DND-41 (cell line): ENCODE measurements around the gene N4BP2.

Experiments
- ATAC-seq: fragments of 200-7000 bp; cut with Tn5 transposase; 3 replicates; pipeline ENCODE4 v1.9.1; 2021; ENCODE audit warnings: low read depth; ENCODE audit not compliant: insufficient read depth
- DNase-seq: peaks from one replicate; pipeline ENCODE4 v3.0.0-alpha.2; 2020
- H2AFZ ChIP-seq: 2 replicates; pipeline ENCODE4 v1.6.0; 2012; ENCODE audit warnings: low read depth, low read length
- H3K27ac ChIP-seq: 2 replicates; pipeline ENCODE4 v1.5.1; 2012; ENCODE audit warnings: low read length, inconsistent platforms
- H3K27me3 ChIP-seq: fragments of 200-600 bp; sonication (generic); 2 replicates; pipeline ENCODE4 v1.6.0; 2012; ENCODE audit warnings: low read length, mild to moderate bottlenecking, inconsistent platforms; ENCODE audit not compliant: insufficient read depth, poor library complexity
- H3K36me3 ChIP-seq: 2 replicates; pipeline ENCODE4 v1.5.1; 2012; ENCODE audit warnings: low read length, inconsistent platforms; ENCODE audit not compliant: insufficient read depth
- H3K4me1 ChIP-seq: 2 replicates; pipeline ENCODE4 v1.5.1; 2012; ENCODE audit warnings: mild to moderate bottlenecking, low read length; ENCODE audit not compliant: insufficient read depth
- H3K4me2 ChIP-seq: 2 replicates; pipeline ENCODE4 v1.6.0; 2012; ENCODE audit warnings: mild to moderate bottlenecking, moderate library complexity, low read length, inconsistent platforms; ENCODE audit not compliant: insufficient read depth
- H3K4me3 ChIP-seq, 2 experiments: fragments of 200-600 bp in 1 of 2; shearing (Covaris generic) in 1 of 2; 2 replicates each; pipeline ENCODE4 v1.5.1; 2012 to 2016; ENCODE audit warnings: inconsistent platforms in 2 of 2, low read length in 2 of 2, mild to moderate bottlenecking in 2 of 2, low read depth in 1 of 2, moderate library complexity in 1 of 2
- H3K79me2 ChIP-seq: 2 replicates; pipeline ENCODE4 v1.6.0; 2012; ENCODE audit warnings: low read length, inconsistent platforms; ENCODE audit not compliant: insufficient read depth
- H3K9ac ChIP-seq: 2 replicates; pipeline ENCODE4 v1.6.0; 2012; ENCODE audit warnings: low read depth, mild to moderate bottlenecking, inconsistent platforms, low read length, moderate library complexity
- H3K9me3 ChIP-seq: 2 replicates; pipeline ENCODE4 v1.5.1; 2012; ENCODE audit warnings: low read length, moderate library complexity, mild to moderate bottlenecking, inconsistent platforms; ENCODE audit not compliant: insufficient read depth, severe bottlenecking
- H4K20me1 ChIP-seq: 2 replicates; pipeline ENCODE4 v1.6.0; 2012; ENCODE audit warnings: low read length; ENCODE audit not compliant: insufficient read depth
- EZH2 ChIP-seq: IDR thresholded peaks from 3 replicates; pipeline ENCODE4 v1.6.1; 2012; ENCODE audit warnings: borderline replicate concordance, low read depth, mild to moderate bottlenecking, moderate library complexity, low read length, inconsistent platforms; ENCODE audit not compliant: severe bottlenecking
- TF ChIP-seq, protein P1 (sequence below): IDR thresholded peaks from 2 replicates; pipeline ENCODE4 v1.5.1; 2012; ENCODE audit warnings: borderline replicate concordance, low read length, moderate library complexity, mild to moderate bottlenecking; ENCODE audit not compliant: poor library complexity, severe bottlenecking; ENCODE audit errors: extremely low read depth

Gene N4BP2

GRCh38 chr4:40195182-40196177 lies 138.8 kb downstream of the N4BP2 start:
- peak overlapping the region; percentile 86 for H3K9ac ChIP-seq
- H3K36me3 ChIP-seq: peaks cover 18% of the 10 kb centered on the region
- TF ChIP-seq EZH2: no peak
- TF ChIP-seq, protein P1, sequence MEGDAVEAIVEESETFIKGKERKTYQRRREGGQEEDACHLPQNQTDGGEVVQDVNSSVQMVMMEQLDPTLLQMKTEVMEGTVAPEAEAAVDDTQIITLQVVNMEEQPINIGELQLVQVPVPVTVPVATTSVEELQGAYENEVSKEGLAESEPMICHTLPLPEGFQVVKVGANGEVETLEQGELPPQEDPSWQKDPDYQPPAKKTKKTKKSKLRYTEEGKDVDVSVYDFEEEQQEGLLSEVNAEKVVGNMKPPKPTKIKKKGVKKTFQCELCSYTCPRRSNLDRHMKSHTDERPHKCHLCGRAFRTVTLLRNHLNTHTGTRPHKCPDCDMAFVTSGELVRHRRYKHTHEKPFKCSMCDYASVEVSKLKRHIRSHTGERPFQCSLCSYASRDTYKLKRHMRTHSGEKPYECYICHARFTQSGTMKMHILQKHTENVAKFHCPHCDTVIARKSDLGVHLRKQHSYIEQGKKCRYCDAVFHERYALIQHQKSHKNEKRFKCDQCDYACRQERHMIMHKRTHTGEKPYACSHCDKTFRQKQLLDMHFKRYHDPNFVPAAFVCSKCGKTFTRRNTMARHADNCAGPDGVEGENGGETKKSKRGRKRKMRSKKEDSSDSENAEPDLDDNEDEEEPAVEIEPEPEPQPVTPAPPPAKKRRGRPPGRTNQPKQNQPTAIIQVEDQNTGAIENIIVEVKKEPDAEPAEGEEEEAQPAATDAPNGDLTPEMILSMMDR: no peak
- no peak overlapping the region for H2AFZ ChIP-seq
- peaks cover 98% of the 10 kb centered on the region for H3K79me2 ChIP-seq
- no peaks in the 10 kb centered on the region for H3K9me3 ChIP-seq
- H3K27me3 ChIP-seq: no peaks in the 10 kb centered on the region
- peak overlapping the region; percentile 74 for H3K4me2 ChIP-seq
- H3K4me1 ChIP-seq: peaks cover 60% of the 10 kb centered on the region
- DNase-seq: peak; percentile 49
- peaks cover 24% of the 10 kb centered on the region for H4K20me1 ChIP-seq
- peak overlapping the region; percentile 75 to 84; a peak in 3 of 4 replicates for H3K4me3 ChIP-seq
- ATAC-seq: no peak
- H3K27ac ChIP-seq: peak overlapping the region; percentile 98

- DNase-seq: peak; percentile 57
- no peaks in the 10 kb centered on the region for H3K9me3 ChIP-seq
- TF ChIP-seq, protein P1: no peak
- TF ChIP-seq EZH2: no peak
- peaks cover 62% of the 10 kb centered on the region for H3K4me1 ChIP-seq
- peaks cover 32% of the 10 kb centered on the region for H4K20me1 ChIP-seq
- peak overlapping the region; percentile 74 for H3K4me2 ChIP-seq
- ATAC-seq: no peak
- peak overlapping the region; percentile 98 for H3K27ac ChIP-seq
- H3K27me3 ChIP-seq: no peaks in the 10 kb centered on the region
- peaks cover 99% of the 10 kb centered on the region for H3K79me2 ChIP-seq
- H3K4me3 ChIP-seq: peak overlapping the region; percentile 75 to 84; a peak in 3 of 4 replicates
- H3K36me3 ChIP-seq: peaks cover 26% of the 10 kb centered on the region
- no peak overlapping the region for H2AFZ ChIP-seq
- peak overlapping the region; percentile 86 for H3K9ac ChIP-seq
These were observed 139.6 kb downstream of the N4BP2 start for GRCh38 chr4:40196272-40196671.

- Histone ChIP-seq H3K9ac (peak within 1 kb of the TSS; percentile 86), H3K4me1 (peaks cover 68% of the 10 kb centered on the region), H3K36me3 (peaks cover 30% of the 10 kb centered on the region), H3K27ac (peak within 1 kb of the TSS; percentile 98), H3K9me3 (no peaks in the 10 kb centered on the region), H3K4me2 (peak within 1 kb of the TSS; percentile 74), H4K20me1 (peaks cover 37% of the 10 kb centered on the region), H3K79me2 (peaks cover 99% of the 10 kb centered on the region), H2AFZ (peak within 1 kb of the TSS; percentile 28; the same call in 1 of the 2 replicates), H3K27me3 (no peaks in the 10 kb centered on the region), H3K4me3 (peak within 1 kb of the TSS; percentile 75 to 84)
- DNase-seq: peak; percentile 91
- ATAC-seq: peak; percentile 52
- TF ChIP-seq, protein P1: no peak
- no peak for TF ChIP-seq EZH2
These were observed 140.2 kb downstream of the N4BP2 start, which contains the start of gene RHOH for GRCh38 chr4:40196724-40197281. Gene RHOH, plus strand, starts transcription at chr4:40197031. Its CDS starts 46,356 bp downstream, at chr4:40243387.
